HG03432 (cell line): Measurements from ENCODE around the gene RPP25L.

Experiments used
- ATAC-seq: cut with Tn5 transposase; IDR thresholded peaks from one replicate; pipeline ENCODE4 v1.9.1; 2021; ENCODE audit warnings: mild to moderate bottlenecking, moderate library complexity; ENCODE audit not compliant: unreplicated experiment

Gene RPP25L

DNA sequence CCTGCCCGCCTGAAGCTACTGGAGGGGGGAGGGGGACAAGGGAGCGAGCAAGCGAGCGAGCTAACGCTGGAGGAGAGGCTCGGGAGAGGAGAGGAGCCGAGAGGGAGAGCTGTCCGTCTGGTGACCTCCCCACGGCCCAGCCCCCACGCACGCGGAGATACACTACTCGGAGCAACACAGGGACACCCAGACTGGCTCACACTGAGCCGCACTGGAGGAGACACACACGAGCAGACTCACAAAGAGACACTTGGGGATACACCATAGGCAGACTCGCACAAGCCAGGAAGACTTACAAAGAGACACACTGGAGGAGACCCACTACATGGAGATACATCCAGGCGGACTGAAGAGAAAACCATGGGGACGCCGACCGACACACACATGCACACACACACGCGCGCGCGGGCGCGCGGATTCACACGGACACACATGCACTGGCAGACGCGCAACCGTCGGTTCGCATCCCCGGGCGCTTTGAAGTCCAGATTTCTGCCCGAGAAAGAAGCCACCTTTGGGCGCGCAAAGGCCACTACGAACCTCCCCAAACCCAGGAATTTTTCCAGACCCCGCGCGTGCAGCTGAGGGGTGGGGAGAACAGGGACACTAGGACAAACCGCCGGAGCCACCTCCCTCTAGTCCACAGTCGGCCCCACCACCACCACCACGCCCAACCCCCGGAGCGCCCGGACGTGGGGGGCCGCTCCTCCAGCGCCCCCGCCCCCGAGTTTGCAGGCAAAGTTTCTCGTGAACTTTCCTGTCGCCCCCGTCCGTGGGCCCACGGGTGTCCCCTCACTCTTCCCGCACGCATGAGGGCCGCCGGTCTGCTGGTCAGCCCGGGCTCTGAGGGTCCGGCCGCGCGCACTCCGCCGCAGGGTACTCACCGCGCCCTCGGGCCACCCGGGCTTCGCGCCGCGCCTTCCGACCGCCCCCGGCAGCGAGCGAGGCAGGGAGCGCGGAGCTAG lies 22.9 kb downstream of the RPP25L start:
- no peak for ATAC-seq

DNA sequence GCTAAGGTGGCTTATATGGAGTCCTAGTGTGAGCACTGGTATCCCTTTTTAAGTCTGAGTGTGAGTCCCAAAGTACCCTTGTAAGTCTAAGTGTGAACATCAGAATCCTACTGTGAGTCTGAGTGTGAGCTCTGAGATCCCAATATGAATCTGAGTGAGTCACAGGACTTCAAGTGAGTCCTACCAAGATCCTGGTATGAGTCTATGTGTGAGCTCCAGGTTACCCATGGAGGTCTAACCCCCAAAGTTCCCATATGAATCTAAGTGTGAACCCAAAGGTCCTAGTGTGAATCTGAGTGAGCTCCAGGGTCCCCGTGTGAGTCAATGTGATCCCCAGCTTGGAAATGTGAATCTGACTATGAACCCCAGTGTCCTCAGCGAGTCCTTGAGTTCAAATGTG lies 24.6 kb downstream of the RPP25L start:
- ATAC-seq = no peak

DNA sequence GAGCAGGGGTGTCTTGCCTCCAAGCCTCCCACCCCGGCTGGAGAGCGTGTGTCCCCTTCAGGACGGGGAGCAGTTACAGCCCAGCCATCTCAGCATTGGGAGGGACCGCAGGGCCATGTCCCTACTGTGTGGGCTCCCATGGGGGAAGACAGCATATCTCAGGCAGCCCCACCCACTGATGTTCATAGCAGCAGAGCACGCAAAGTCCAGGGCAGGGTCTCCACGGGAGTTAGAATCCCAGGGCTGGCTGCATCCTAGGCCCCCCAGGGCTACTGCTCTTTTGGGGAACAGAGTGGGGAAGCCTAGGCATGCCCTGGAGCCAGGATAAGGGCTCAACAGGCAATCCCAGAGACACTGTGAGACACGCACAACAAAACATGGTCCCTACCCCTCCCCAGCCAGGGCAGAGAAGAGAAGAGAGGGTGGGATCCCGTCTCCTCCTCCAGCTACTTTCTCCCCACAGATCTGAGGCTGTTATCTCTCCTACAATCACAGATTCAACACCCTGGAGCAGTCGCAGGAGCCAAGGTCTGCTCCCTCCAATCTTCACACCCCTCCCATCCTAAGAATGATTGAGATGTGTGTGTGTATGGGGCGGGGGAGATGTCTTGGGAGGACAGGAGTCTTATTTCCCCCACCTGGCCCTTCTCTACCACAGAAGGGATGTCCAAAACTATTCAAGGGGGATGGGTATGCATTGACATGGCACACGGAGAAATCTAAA lies 25.8 kb downstream of the RPP25L start:
- ATAC-seq = no peak

DNA sequence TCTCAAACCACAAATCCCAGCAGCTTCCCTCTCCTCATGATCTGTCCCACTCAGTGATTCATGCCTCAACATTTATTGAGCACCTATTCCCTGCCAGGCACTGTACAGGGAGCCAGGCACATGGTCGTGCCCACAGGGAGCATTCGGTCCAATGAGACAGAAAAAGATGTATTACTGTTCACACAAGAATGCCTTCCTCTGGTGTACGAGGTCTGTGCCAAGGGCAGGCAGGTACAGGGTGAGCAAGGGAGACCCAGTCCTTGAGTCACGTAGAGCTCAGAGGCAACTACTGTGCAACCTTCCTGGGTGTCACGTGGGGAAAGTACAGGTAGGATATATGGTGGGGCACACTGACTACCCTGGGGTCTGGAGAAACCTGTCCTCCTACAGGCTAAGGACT lies 26.9 kb downstream of the RPP25L start:
- no peak for ATAC-seq

DNA sequence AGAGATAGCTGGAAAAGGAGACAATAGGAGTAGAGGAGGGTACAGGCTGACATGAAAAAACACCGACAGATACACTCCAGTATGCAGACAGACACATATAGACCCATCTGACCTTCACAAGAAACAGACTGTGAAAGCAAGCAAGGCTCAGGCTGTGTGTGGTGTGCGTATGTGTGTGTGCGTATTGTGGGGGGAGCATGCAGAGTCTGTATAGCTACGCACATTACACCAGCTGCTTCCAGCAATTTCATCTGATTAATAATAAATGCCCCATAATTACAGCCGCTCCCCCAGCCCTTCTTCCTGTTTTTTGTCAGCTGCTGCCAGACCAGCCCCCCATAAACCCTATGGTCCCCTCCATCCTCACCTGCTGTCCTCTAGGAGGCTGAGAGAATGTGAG lies 29.1 kb downstream of the RPP25L start:
- ATAC-seq = no peak

DNA sequence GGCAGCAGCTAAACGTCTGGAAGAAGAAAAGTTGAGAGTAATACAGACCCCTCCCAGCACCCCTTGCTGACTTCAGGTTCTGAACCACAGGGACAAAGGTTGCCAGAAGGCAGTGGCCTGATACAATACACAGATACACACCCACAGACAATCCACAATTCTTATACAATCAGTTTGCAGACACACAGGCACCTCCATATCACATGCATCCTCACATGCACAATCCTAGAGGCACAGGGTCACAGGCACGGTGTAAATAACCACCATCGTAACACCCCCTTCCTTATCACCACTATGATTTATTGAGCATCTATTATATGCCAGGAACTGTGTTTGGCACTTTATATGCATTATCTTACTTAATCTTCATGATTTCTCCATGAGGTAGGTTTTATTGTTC lies 30.6 kb downstream of the RPP25L start:
- no peak for ATAC-seq

DNA sequence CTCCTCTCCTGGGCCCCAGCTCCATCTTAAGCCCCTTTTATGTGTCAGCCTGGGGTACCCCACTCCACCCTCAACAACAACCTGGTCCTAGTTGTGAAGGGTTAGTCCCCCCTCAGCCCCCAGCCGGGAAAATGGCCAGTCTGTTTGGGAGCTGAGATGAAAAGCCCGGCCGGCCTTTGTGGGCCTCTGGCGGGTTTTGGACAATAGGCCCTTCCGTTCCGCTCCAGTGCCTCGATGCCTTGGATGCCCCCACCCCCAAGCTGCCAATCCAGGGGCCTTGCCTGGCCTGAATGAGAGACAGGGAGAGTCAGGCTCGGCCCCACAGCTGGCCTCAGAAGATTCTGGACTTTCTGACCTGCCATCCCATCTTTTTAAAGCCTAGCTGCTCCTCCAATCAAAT lies 31.5 kb downstream of the RPP25L start:
- no peak for ATAC-seq

DNA sequence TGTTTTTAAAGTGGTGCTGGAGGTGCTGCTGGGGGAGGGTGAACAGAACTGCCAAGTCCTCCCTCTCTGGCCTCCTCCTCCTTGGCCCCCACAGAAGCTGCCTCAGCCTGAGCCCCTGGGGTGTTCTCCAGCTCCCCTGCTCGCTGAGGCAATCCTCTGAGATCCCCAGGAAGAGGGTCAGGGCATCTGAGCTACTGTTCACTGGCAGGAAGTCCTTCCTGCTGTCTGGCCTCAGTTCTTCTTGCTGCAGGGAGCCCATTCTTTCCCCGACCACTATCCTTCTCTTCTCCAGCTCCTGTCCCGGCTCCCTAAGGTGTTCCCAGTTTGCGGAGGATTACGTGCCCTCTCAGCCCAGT lies 32.1 kb downstream of the RPP25L start:
- ATAC-seq = no peak

DNA sequence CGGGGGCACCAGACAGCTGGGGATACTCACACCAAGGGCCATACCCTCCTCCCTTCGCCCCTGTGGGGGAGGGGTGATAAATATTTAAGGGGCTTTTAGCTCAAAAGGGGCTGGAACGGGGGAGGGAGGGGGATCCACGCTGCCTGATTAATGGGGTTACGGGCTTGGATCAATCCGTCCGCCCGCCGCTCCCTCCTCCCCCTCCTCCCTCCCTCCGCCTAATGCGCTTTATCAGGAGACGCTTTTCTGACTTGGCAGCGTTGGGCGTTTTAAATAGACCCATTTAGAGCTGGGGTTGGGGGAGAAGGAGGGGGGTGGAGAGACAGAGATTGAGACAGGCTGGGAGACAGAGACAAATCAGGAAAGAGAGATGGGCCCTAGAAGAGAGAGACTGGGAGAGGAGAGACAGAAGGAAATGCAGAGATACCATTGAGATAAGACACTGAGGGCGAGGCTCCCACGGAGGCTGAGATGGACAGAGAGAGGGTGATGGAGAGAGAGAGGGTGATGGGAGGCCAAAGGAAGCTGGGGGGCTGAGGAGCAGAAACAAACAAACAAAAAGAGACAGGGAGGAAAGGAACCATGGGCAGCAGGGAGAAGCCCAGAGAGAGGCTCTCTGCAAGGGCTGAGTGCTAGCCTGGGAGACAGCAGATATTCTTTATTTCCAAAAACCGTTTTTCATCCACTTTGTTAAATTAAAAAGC lies 32.6 kb downstream of the RPP25L start:
- ATAC-seq = no peak

DNA sequence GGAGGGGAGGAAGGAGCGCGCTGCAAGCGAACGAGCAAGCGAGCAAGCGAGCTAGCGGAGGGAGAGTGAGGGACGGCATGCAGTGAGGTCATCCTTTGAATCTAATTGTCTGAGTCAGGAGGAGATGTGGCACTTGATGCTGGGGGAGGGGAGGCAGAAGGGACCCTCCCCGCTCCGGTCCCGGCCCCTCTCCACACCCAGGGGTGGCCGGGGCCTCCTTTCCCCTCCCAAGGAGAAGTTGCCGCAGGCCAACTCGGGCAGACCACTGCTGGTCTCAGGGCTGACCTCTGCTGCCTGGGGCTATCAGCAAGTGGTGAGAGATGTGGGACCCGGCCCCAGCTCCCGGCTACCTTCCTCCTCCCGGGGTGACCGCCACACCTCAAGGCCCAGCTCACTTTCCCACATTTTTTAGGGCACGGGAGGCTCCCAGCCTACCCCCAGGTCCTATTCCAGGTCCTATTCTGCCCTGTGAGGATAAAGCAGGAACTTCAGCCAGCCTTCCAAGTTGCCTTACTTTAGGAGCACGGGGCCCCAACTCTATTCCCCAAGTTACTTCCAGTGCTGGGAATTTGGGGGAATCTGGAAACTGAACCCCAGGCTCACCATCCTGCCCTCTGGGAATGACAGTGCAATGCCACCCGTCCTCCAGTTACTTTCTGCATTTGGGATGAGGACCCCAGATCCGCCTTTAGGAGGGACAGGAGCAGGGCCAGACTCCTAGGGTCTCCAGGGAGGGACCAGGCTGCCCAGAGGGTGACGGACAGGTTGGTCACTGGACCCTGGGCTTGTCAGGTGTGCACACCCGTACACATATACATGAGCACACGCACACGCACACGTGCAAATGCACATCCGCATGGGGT lies 33.4 kb downstream of the RPP25L start:
- ATAC-seq = no peak

DNA sequence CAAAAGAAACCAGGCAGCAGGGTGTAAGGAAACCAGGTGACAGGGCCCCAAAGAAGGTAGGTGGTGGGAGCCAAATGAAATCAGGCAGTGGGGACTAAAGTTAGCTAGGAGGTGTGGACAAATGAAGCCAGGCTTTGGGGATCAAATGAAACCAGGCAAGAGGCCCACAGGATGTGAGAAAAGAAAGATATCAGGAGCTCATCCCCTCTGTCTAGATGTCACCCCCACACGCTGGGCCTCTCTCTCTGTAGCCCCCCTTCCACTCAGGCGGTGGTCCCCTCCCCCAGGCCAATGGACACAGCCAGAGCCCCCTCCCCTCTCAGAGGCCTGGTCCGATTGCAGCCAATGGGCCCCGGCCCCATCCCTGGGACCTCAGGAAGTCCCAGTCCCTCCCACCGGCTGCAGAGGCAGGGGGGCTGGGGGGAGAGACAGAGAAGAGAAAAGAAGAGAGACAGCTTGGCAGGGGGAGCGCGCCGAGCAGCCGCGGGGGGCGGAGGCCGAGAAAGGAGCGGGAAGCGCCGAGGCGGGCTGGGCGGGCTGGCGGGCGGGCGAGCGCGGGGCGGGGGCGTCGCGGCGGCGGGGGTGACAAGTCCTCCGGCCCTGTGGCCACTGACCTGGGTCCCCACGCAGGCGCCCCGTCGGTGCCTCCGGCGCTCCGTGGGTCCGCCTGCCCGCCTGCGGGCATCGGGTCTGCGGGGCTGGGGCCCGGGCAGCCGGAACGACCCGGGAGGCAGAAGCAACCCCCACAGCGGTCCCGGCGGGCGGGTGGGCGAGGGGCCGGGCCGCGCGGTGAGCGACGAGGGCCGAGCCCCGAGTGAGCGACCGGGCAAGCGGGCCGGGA lies 34.3 kb downstream of the RPP25L start:
- ATAC-seq = no peak

DNA sequence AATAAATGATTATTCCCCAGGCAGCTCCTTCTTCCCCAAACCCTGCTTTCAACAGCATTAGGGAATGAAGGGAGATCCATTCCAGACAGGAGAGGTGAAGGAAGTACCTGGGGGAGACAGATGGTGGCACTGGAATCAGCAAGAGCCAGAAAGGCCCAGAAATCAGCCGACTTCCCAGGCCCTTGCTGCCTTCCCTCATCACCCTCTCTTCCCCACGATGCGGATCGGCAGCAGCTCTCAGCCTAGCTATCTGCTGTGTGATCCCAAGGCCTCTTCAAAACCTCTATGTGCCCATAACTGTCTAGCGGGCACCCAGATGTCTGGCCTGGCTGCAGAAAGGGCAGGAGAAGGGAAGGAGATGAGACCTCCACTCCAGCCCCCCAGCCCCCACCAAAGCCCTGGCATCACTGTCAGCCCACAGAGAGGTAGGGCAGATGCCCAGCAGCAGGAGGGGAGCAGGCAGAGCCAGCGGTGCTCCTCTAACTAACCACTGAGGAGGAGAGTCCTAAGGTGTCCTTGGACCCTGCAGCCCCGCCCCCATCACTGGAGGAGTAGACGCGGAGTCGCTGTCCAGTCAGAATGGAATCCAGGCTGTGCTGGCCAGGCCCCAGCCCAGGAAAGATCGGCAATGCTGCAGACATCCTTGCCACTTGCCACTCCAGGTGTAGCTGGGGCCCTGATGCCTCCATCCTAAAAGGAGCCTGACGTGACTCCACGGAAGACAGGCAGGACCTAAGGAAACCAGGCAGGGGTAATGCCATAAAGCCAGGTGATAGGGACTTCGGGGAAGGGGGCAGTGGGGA lies 35.1 kb downstream of the RPP25L start:
- no peak for ATAC-seq

DNA sequence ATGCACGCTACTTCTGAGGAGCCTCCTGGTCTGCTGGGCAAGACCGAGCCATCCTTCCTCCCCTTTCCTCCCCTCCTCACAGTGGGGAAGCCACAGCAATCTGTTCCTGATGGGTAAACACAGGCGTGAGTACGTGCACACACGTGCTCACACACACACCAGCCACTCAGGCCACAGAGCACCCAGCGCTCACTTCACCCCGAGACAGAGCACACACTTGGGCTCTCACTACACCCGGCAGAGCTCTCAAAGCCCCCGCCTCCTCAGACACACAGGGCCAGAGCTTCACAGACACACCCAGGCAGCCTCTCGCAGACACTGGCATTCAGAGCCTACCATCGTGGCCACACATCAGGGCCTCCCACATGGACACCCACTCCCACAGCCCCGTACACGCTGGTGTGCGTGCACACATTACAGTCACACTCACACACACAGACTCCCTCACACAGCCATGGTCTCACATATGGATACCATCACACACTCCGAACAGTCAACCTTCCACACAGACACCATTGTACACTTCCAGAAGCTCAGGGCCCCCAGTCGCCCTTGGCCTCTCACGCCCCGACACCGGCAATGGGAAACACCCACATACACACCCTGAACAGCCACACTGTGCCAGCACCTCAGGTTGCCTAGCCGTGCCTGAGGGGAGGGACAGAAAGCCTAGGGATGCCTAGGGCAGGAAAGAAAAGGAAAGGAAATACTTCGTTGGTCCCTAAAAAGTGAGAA lies 35.9 kb downstream of the RPP25L start:
- ATAC-seq = no peak

DNA sequence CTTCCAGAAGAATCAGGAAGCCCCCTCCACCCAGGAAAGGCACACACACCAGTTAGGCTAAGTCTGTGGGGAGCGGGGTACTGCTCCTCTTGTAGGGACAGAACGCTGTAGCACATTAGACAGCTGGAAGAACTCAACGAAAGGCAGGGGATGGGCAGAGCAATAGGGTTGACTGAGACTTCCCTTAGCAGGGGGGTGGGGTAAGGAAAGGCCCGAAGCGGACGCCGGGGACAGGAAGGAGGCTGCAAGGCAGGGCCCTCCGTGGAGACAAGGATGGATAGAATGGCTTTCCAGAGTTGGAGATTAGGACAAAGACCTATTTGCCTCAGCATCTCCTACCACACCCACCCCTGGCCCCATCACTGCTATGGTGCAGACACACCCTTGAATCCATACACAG lies 36.7 kb downstream of the RPP25L start:
- no peak for ATAC-seq

DNA sequence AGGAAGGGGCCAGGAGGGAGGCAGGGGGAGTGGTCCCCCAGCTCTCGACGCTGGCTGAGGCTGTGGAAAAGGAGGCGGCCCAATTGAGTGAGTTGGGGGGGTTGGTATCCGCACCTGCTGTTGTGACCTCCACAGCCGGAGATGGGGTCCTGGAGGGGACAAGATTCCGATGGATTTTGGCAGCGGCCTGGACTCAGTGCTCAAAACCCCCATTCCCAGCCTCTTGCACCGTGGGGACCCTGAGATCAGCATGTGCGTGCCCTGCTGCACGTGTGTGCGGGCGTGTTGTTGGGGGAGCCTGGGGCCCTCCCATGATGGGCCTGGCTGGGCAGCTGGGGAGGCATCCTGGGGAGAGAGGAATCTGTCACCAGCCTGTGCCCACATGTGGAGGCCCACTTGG lies 37.3 kb downstream of the RPP25L start:
- ATAC-seq = no peak

DNA sequence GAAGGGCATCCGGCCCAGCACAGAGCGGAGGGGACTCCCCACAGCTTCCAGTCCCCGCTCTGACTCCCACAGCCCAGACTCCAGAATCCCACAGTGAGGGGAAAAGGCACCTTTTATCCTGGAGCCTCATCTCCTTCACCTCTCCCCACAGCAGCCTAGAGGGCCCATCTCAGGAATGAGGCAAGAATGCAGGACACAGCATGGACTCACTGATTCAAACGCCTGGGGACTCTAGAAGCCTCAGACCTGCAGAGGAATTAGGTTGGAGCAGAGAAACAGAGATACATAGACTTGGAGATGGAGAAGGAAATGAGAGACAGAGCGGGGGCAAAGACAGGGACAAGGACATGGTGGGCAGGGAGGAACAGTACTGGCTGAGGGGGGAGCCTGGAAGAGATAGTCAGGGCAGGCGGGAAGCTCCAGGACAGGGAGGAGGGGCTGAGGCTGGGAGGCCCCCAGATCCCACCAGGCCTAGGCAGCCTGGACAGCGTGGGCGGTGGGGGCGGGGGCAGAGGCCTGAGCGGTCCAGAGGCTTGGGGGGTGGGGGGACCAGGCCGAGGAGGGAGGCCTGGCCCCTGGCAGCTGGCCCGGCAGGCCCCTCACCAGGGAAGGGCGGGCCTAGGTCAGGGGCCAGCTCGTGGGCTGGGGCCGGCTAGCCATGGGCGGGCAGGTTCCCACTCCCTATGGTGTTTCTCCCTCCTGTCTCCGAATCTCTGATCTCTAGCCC lies 38.1 kb downstream of the RPP25L start:
- ATAC-seq = no peak

DNA sequence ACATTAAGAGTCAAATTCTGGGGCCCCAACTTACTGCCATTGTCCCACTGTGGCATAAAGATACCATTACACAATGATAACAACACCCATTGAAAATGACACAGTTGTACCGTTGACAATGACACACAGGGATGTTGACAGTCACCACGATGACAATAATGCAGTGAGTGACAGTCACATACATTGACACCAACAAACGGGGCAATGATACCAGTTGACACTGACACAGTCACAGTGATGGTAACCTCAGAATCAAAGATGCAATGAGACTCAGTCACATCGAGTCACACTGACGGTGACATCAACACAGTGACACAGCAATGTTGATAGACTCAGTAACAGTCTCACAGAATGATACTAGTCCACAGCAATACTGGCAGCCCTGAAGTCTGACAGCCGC lies 39.3 kb downstream of the RPP25L start:
- ATAC-seq = no peak

DNA sequence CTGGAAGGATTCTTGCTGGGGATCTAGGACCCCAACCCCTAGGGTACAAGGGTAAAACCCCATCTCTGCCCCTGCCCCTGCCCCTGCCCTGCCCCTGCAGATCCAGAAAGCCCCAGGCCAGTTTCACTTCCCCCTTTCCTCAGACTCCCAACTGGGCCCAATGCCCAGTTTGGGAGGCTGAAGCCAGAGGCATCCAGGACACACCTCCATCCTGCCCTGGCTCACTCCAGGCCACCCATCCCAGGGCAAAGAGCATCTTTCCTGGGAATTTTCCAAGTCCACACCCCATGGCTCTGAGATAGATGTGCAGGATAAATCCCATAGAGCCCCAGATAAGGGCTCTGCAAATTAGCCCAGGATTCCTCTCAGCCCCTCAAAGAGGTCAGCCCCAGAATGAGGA lies 39.8 kb downstream of the RPP25L start:
- no peak for ATAC-seq
